DMS79 (cell line): ENCODE results near the gene MPPED1.

ENCODE experiments used
- DNase-seq: peaks from one replicate; lab custom pipeline; 2025; lab: John Stamatoyannopoulos, UW

MPPED1 gene

GRCh38 chr22:43541462-43542407 lies 129.9 kb downstream of the MPPED1 start:
- no peak for DNase-seq

GRCh38 chr22:43542681-43543521 lies 131.1 kb downstream of the MPPED1 start:
- no peak for DNase-seq

GRCh38 chr22:43543522-43544288 lies 131.9 kb downstream of the MPPED1 start:
- no peak for DNase-seq

- no peak for DNase-seq
These were observed 132.5 kb downstream of the MPPED1 start for GRCh38 chr22:43544289-43544673.

- no peak for DNase-seq
These were observed 134.4 kb downstream of the MPPED1 start for GRCh38 chr22:43546186-43546585.

DNA sequence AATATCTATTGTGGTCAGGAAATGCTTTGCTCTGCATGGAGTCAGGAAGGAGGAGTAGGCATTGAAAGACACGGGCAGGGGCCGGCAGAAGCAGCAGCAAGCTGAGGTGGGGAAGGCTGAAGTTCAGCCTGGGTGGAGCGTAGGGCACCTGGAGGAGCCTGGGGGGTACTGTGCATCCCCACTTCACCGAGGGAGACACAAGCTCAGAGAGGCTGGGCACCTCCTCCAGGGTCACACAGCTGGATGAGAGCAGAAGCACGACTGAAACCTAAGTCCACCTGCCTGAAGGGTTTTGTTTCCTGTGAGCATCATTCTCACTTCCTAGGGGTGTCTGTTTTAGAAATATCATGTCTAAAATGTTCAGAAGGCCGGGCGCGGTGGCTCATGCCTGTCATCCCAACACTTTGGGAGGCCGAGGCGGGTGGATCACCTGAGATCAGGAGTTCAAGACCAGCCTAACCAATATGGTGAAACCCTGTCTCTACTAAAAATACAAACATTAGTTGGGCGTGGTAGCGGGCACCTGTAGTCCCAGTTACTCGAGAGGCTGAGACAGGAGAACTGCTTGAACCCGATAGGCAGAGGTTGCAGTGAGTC lies 138.3 kb downstream of the MPPED1 start:
- DNase-seq, result no peak

GRCh38 chr22:43550672-43551071 lies 138.9 kb downstream of the MPPED1 start:
- no peak for DNase-seq

DNA sequence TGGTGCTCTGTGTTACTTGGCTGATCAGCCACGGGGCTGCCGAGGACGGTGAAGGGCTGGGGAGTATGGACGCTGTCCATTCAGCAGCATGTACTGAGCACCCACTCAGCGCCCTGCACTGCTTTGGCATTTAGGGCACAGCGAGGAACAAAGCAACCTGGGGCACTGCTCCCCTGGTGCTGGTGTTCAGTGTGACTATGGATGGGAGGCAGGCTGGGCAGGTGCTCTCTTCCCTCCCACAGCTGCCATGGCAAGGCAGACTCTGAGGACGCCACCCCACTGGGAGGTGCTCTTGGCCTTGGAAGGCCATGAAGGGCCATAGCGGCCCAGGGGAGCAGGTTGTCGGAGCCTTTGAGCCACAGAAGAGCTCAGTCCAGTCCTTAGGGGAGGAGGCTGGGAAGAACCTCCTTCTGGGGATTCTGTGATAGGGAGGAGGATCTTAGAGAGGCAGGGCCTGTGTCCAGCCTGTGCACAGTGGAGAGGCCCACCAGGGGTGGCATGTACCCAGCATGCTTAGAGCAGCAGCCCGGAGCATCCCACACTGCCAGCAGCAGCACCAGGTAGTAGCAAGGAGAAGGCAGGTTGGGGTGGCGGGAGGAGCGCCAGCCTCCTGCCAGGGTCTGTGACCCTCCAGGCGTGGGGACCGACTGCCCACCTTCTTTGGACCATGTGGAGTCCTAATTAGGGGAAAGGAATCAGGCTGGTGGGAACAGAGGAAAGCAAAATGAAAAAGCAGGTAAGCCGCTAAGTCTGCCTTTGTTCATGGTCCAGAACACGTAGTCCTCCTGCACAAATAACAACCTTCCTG lies 141.8 kb downstream of the MPPED1 start:
- DNase-seq, result no peak

DNA sequence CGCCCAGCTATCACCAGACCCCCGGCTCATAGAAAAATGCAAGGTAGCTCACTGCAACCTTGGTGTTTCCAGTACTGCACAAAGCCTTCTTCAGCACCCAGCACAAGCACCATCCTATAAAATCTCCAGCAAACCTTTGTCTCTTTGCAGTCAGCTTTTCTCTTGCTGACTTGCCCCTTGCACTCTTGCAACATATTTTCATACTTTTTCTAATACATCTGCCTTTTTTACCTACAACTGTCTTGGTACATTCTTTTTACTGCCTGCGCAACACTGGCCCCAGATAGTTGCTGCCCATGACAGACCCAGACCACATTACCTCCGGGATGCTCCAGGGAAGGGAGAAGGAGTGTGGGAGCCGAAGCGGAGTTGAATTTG lies 142.4 kb downstream of the MPPED1 start:
- no peak for DNase-seq

GRCh38 chr22:43554694-43555365 lies 143.0 kb downstream of the MPPED1 start:
- DNase-seq, result no peak

- DNase-seq, result no peak
These were observed 144.0 kb downstream of the MPPED1 start for GRCh38 chr22:43555561-43556515.
